ENCODE results near the gene HYAL2.

HYAL2 gene

GRCh38 chr3:50325497-50326181 lies 3.1 kb upstream of the HYAL2 start:
- peaks cover 22% of the 10 kb centered on the region for H3K4me1 ChIP-seq (ENCODE audit: control insufficient read depth, insufficient read depth, low read length)
- no peaks in the 10 kb centered on the region for H3K27me3 ChIP-seq (replicated peaks; ENCODE audit: control insufficient read depth, insufficient read depth, low read length)
- H3K9ac ChIP-seq (ENCODE audit: low read length), result no peak overlapping the region
- DNase-seq (ENCODE audit: low read depth), result no peak
- no peak overlapping the region for H3K4me3 ChIP-seq (ENCODE audit: low read length)
- peaks cover 25% of the 10 kb centered on the region for H3K36me3 ChIP-seq (ENCODE audit: control insufficient read depth, insufficient read depth, low read length, severe bottlenecking)
- H3K9me3 ChIP-seq (ENCODE audit: control insufficient read depth, low read length), result no peaks in the 10 kb centered on the region

DNA sequence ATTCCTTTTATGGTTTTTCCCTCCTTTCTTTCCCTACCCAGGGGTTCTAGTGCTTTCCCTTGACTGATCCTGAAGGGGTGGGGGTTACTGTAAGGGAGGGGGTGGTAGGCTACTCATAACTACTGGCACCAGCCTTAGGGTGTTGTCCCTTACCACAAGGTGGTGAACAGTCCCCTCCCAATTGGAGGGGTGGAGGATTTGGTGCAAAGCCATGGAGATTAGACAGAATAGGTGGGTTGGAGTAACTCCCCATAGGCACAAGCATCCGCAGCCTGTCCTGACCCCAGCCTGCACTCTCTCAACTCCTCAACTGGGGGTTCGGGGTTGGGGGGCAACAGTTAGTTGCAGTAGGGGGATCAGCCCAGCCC lies 2.6 kb upstream of the HYAL2 start:
- H3K9ac ChIP-seq (ENCODE audit: low read length), result no peak overlapping the region
- no peaks in the 10 kb centered on the region for H3K27me3 ChIP-seq (replicated peaks; ENCODE audit: control insufficient read depth, insufficient read depth, low read length)
- H3K9me3 ChIP-seq (ENCODE audit: control insufficient read depth, low read length), result no peaks in the 10 kb centered on the region
- H3K4me3 ChIP-seq (ENCODE audit: low read length), result no peak overlapping the region
- H3K4me1 ChIP-seq (ENCODE audit: control insufficient read depth, insufficient read depth, low read length), result peaks cover 27% of the 10 kb centered on the region
- no peak for DNase-seq (ENCODE audit: low read depth)
- H3K36me3 ChIP-seq (ENCODE audit: control insufficient read depth, insufficient read depth, low read length, severe bottlenecking), result peaks cover 20% of the 10 kb centered on the region

DNA sequence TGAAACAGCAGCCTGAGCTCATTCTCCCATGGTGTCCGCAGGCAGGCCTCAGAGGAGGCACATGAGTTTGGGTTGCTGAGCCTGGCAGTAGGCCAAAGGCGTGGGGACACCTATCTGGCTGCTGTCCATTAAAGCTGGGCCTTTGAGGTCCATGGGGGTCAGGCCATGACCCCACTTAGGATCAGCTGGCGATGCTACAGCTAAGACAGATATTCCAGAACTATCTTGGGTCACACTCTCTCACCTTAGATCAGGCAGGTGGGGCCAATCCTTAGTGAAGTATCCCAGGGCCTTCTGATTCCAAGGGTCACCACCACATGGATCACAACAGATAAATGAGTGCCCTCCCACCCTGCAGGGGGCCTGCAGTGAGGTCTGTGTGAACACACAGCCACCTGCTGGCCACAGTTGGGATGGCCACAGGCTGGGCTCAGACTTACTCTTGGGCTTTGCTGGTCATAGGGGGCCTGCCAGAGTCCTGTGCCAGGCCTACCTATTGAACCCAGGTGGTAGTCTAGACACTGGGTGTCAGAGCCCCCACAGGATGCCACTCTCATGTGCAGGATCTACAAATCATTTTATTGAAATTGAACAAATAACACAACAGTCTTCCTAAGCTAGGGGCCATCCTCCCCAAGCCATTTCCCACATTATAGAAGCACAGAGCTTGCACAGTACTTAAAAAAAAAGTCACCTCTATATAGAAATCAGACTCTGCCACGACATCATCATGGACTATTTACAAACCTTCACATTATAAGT lies 2.0 kb upstream of the HYAL2 start:
- DNase-seq (ENCODE audit: low read depth), result peak; percentile 85
- Histone ChIP-seq H3K27me3 (replicated peaks; ENCODE audit: control insufficient read depth, insufficient read depth, low read length) (no peaks in the 10 kb centered on the region), H3K9ac (ENCODE audit: low read length) (no peak overlapping the region), H3K9me3 (ENCODE audit: control insufficient read depth, low read length) (no peaks in the 10 kb centered on the region), H3K4me3 (ENCODE audit: low read length) (no peak overlapping the region), H3K36me3 (ENCODE audit: control insufficient read depth, insufficient read depth, low read length, severe bottlenecking) (peaks cover 14% of the 10 kb centered on the region), H3K4me1 (ENCODE audit: control insufficient read depth, insufficient read depth, low read length) (peaks cover 31% of the 10 kb centered on the region)

DNA sequence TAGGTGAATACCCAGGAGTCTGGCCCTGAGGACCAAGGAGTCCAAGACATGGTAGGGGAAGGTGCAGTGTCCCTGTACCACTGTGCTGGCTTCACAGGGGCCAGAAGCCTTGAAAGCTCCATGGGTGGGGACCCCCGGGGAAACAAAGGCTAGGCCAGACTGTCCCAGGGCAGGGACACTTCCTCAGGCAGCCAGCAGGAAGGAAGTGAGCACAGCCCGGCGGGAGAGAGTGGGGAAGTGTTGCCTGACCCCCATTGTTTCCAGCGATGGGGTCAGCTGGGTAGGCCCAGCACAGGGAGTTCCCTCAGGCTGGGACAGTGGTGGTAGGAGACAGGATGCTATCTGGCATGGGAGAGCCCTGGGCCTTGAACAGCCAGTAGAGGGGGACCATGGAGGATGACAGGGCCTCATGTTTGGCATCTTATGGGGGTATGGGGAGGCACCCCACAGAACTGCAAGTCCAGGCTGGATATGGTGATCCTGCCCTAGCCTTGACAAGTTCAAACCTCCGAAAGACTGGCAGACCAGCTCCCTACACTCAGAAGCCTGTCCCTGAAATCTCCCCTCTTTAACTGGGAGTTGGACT lies 1.2 kb upstream of the HYAL2 start:
- no peak overlapping the region for H3K9ac ChIP-seq (ENCODE audit: low read length)
- H3K27me3 ChIP-seq (replicated peaks; ENCODE audit: control insufficient read depth, insufficient read depth, low read length), result no peaks in the 10 kb centered on the region
- DNase-seq (ENCODE audit: low read depth), result no peak
- H3K4me1 ChIP-seq (ENCODE audit: control insufficient read depth, insufficient read depth, low read length), result peaks cover 30% of the 10 kb centered on the region
- H3K9me3 ChIP-seq (ENCODE audit: control insufficient read depth, low read length), result no peaks in the 10 kb centered on the region
- peaks cover 18% of the 10 kb centered on the region for H3K36me3 ChIP-seq (ENCODE audit: control insufficient read depth, insufficient read depth, low read length, severe bottlenecking)
- no peak overlapping the region for H3K4me3 ChIP-seq (ENCODE audit: low read length)

- peaks cover 24% of the 10 kb centered on the region for H3K36me3 ChIP-seq (ENCODE audit: control insufficient read depth, insufficient read depth, low read length, severe bottlenecking)
- DNase-seq (ENCODE audit: low read depth), result no peak
These were observed 601 bp upstream of the HYAL2 start for GRCh38 chr3:50323092-50323600.

GRCh38 chr3:50322115-50322385 lies 495 bp downstream of the HYAL2 start:
- peaks cover 19% of the 10 kb centered on the region for H3K4me1 ChIP-seq (ENCODE audit: control insufficient read depth, insufficient read depth, low read length)
- H3K9ac ChIP-seq (ENCODE audit: low read length), result peak overlapping the region; percentile 71

More at GRCh38 chr3:50323092-50323600, 601 bp upstream of the HYAL2 start:
- Histone ChIP-seq H3K9me3 (ENCODE audit: control insufficient read depth, low read length) (no peaks in the 10 kb centered on the region), H3K27me3 (replicated peaks; ENCODE audit: control insufficient read depth, insufficient read depth, low read length) (no peaks in the 10 kb centered on the region), H3K4me1 (ENCODE audit: control insufficient read depth, insufficient read depth, low read length) (peaks cover 25% of the 10 kb centered on the region), H3K4me3 (ENCODE audit: low read length) (no peak overlapping the region), H3K9ac (ENCODE audit: low read length) (no peak overlapping the region)

GRCh38 chr3:50321336-50322114 lies 1.0 kb downstream of the HYAL2 start:
- Histone ChIP-seq H3K36me3 (ENCODE audit: control insufficient read depth, insufficient read depth, low read length, severe bottlenecking) (peaks cover 34% of the 10 kb centered on the region), H3K9me3 (ENCODE audit: control insufficient read depth, low read length) (no peaks in the 10 kb centered on the region), H3K4me3 (ENCODE audit: low read length) (peak overlapping the region; percentile 84), H3K27me3 (replicated peaks; ENCODE audit: control insufficient read depth, insufficient read depth, low read length) (no peaks in the 10 kb centered on the region), H3K9ac (ENCODE audit: low read length) (peak overlapping the region; percentile 88), H3K4me1 (ENCODE audit: control insufficient read depth, insufficient read depth, low read length) (peaks cover 16% of the 10 kb centered on the region)
- DNase-seq (ENCODE audit: low read depth), result peak; percentile 96

More at GRCh38 chr3:50322115-50322385, 495 bp downstream of the HYAL2 start:
- Histone ChIP-seq H3K27me3 (replicated peaks; ENCODE audit: control insufficient read depth, insufficient read depth, low read length) (no peaks in the 10 kb centered on the region), H3K9me3 (ENCODE audit: control insufficient read depth, low read length) (no peaks in the 10 kb centered on the region), H3K4me3 (ENCODE audit: low read length) (peak overlapping the region; percentile 84), H3K36me3 (ENCODE audit: control insufficient read depth, insufficient read depth, low read length, severe bottlenecking) (peaks cover 34% of the 10 kb centered on the region)
- no peak for DNase-seq (ENCODE audit: low read depth)

GRCh38 chr3:50320853-50321335 lies 1.7 kb downstream of the HYAL2 start:
- H3K27me3 ChIP-seq (replicated peaks; ENCODE audit: control insufficient read depth, insufficient read depth, low read length), result no peaks in the 10 kb centered on the region
- H3K9ac ChIP-seq (ENCODE audit: low read length), result peak overlapping the region; percentile 88
- H3K4me3 ChIP-seq (ENCODE audit: low read length), result peak overlapping the region; percentile 84
- peak; percentile 94 for DNase-seq (ENCODE audit: low read depth)
- H3K9me3 ChIP-seq (ENCODE audit: control insufficient read depth, low read length), result no peaks in the 10 kb centered on the region
- H3K4me1 ChIP-seq (ENCODE audit: control insufficient read depth, insufficient read depth, low read length), result peaks cover 16% of the 10 kb centered on the region
- H3K36me3 ChIP-seq (ENCODE audit: control insufficient read depth, insufficient read depth, low read length, severe bottlenecking), result peaks cover 33% of the 10 kb centered on the region

- H3K36me3 ChIP-seq (ENCODE audit: control insufficient read depth, insufficient read depth, low read length, severe bottlenecking), result peaks cover 28% of the 10 kb centered on the region
- H3K27me3 ChIP-seq (replicated peaks; ENCODE audit: control insufficient read depth, insufficient read depth, low read length), result no peaks in the 10 kb centered on the region
- no peak for DNase-seq (ENCODE audit: low read depth)
- peak overlapping the region; percentile 84 for H3K4me3 ChIP-seq (ENCODE audit: low read length)
- H3K9me3 ChIP-seq (ENCODE audit: control insufficient read depth, low read length), result no peaks in the 10 kb centered on the region
- H3K4me1 ChIP-seq (ENCODE audit: control insufficient read depth, insufficient read depth, low read length), result peaks cover 16% of the 10 kb centered on the region
- peak overlapping the region; percentile 88 for H3K9ac ChIP-seq (ENCODE audit: low read length)
These were observed 2.5 kb downstream of the HYAL2 start for GRCh38 chr3:50319894-50320625.

GRCh38 chr3:50319181-50319893 lies 3.2 kb downstream of the HYAL2 start:
- Histone ChIP-seq H3K4me3 (ENCODE audit: low read length) (no peak overlapping the region), H3K9me3 (ENCODE audit: control insufficient read depth, low read length) (no peaks in the 10 kb centered on the region), H3K4me1 (ENCODE audit: control insufficient read depth, insufficient read depth, low read length) (peaks cover 19% of the 10 kb centered on the region), H3K36me3 (ENCODE audit: control insufficient read depth, insufficient read depth, low read length, severe bottlenecking) (peaks cover 28% of the 10 kb centered on the region), H3K27me3 (replicated peaks; ENCODE audit: control insufficient read depth, insufficient read depth, low read length) (no peaks in the 10 kb centered on the region), H3K9ac (ENCODE audit: low read length) (no peak overlapping the region)
- DNase-seq (ENCODE audit: low read depth), result no peak

Data from adipocyte (in vitro differentiated cells).